GM12878 (cell line): Measurements from ENCODE around the gene MEG3. TPM values are rescaled to one million over a fixed set of nuclear protein-coding genes. Genes with fewer than 3 reads are reported as not detected.

ENCODE experiments used
- ATAC-seq: fragments of 200-7000 bp; cut with Tn5 transposase; 3 replicates; pipeline ENCODE4 v1.9.1; 2020; ENCODE audit warnings: mild to moderate bottlenecking, moderate library complexity
- BruUV-seq: library from RNA; stranded (reverse); fragments of 400-500 nt; replicated peaks from 2 replicates; lab custom pipeline; 2021; lab: Mats Ljungman, UMichigan
- CTCF ChIA-PET: fragments of 300-600 bp; sonication (Branson Sonifier 250); formaldehyde crosslinking; extraction: SDS; loops from one replicate; lab custom pipeline; 2021; ENCODE audit warnings: inconsistent platforms; lab: Yijun Ruan, JAX
- POLR2A ChIA-PET: fragments of 350-600 bp; formaldehyde crosslinking; extraction: SDS; loops from one replicate; lab custom pipeline; 2021; ENCODE audit warnings: inconsistent platforms; lab: Charles Lee
- RAD21 ChIA-PET: fragments of 300-600 bp; sonication (Branson Sonifier 250); formaldehyde crosslinking; loops from one replicate; lab custom pipeline; 2023; ENCODE audit warnings: antibody characterized with exemption; ENCODE audit not compliant: unreplicated experiment; lab: Charles Lee
- SMC1A ChIA-PET: fragments of 300-600 bp; sonication (Branson Sonifier 250); formaldehyde crosslinking; loops from one replicate; lab custom pipeline; 2023; ENCODE audit not compliant: unreplicated experiment, uncharacterized antibody; lab: Charles Lee
- DNase-seq: peaks from one replicate; pipeline ENCODE4 v3.0.0-alpha.2; 2011; ENCODE audit warnings: low read depth, low spot score
- FAIRE-seq: peaks from 3 replicates; lab custom pipeline; 2011; peaks lifted over from hg19 to GRCh38; lab: Jason Lieb, UNC
- H2AFZ ChIP-seq: 2 replicates; pipeline ENCODE4 v1.6.0; 2011; ENCODE audit warnings: low read depth, low read length, control low read depth; ENCODE audit not compliant: control insufficient read depth
- H3K27ac ChIP-seq: 2 replicates; pipeline ENCODE4 v1.5.1; 2011; ENCODE audit warnings: control low read depth; ENCODE audit not compliant: control insufficient read depth, insufficient read depth
- H3K27me3 ChIP-seq, 2 experiments: replicated peaks in 1 of 2; 2 replicates each; pipeline versions ENCODE4 v1.6.0 to v1.6.1; 2011; ENCODE audit warnings: low read length in 1 of 2; ENCODE audit not compliant: control insufficient read depth in 2 of 2, insufficient read depth in 2 of 2
- H3K36me3 ChIP-seq, 2 experiments: 2 replicates each; pipeline ENCODE4 v1.5.1; 2011; ENCODE audit warnings: low read length in 1 of 2; ENCODE audit not compliant: control insufficient read depth in 2 of 2, insufficient read depth in 2 of 2
- H3K4me1 ChIP-seq: 2 replicates; pipeline ENCODE4 v1.6.1; 2011; ENCODE audit warnings: mild to moderate bottlenecking, low read length, moderate library complexity, mixed read lengths; ENCODE audit not compliant: control insufficient read depth, insufficient read depth
- H3K4me2 ChIP-seq: 2 replicates; pipeline ENCODE4 v1.6.0; 2011; ENCODE audit warnings: control low read depth; ENCODE audit not compliant: control insufficient read depth, insufficient read depth
- H3K4me3 ChIP-seq: fragments of 200-600 bp; sonication (generic); 2 replicates; pipeline ENCODE4 v1.5.1; 2016
- H3K79me2 ChIP-seq: 2 replicates; pipeline ENCODE4 v1.6.0; 2011; ENCODE audit warnings: low read length; ENCODE audit not compliant: control insufficient read depth, insufficient read depth
- H3K9ac ChIP-seq: 2 replicates; pipeline ENCODE4 v1.8.0; 2011; ENCODE audit warnings: low read length, control low read depth, mixed read lengths; ENCODE audit not compliant: control insufficient read depth, insufficient read depth
- H3K9me3 ChIP-seq: replicated peaks from 3 replicates; pipeline ENCODE4 v1.5.1; 2011; ENCODE audit warnings: mild to moderate bottlenecking, low read length; ENCODE audit not compliant: control insufficient read depth, insufficient read depth
- H4K20me1 ChIP-seq: 2 replicates; pipeline ENCODE4 v1.6.0; 2011; ENCODE audit not compliant: control insufficient read depth, insufficient read depth
- ATF7 ChIP-seq: fragments of 450-650 bp; IDR thresholded peaks from 2 replicates; pipeline ENCODE4 v1.6.1; 2016; ENCODE audit warnings: low read depth, mild to moderate bottlenecking
- CBX3 ChIP-seq: fragments of 200-600 bp; sonication (generic); IDR thresholded peaks from 2 replicates; pipeline ENCODE4 v1.6.1; 2016; ENCODE audit warnings: low read depth, borderline replicate concordance
- CHD2 ChIP-seq: IDR thresholded peaks from 2 replicates; pipeline ENCODE4 v1.6.1; 2011; ENCODE audit warnings: low read depth, low read length, improper control_type of control experiment, borderline replicate concordance
- GATAD2B ChIP-seq: fragments of 450-650 bp; conservative IDR thresholded peaks from 2 replicates; pipeline ENCODE4 v1.6.1; 2017; ENCODE audit warnings: low read depth, mild to moderate bottlenecking, moderate library complexity
- MAX ChIP-seq: IDR thresholded peaks from 2 replicates; pipeline ENCODE4 v1.6.1; 2012; ENCODE audit warnings: low read depth, low read length, improper control_type of control experiment
- MEF2A ChIP-seq: IDR thresholded peaks from 2 replicates; pipeline ENCODE4 v1.6.1; 2011; ENCODE audit warnings: low read depth, mild to moderate bottlenecking, low read length, moderate library complexity; ENCODE audit not compliant: insufficient read depth
- NBN ChIP-seq: fragments of 450-650 bp; IDR thresholded peaks from 2 replicates; pipeline ENCODE4 v1.6.1; 2016
- PAX8 ChIP-seq: fragments of 450-650 bp; IDR thresholded peaks from 2 replicates; pipeline ENCODE4 v1.6.1; 2017; ENCODE audit warnings: mild to moderate bottlenecking, moderate library complexity
- PKNOX1 ChIP-seq: fragments of 450-650 bp; IDR thresholded peaks from 2 replicates; pipeline ENCODE4 v1.6.1; 2016; ENCODE audit warnings: mild to moderate bottlenecking
- RBBP5 ChIP-seq: fragments of 200-600 bp; sonication (generic); conservative IDR thresholded peaks from 2 replicates; pipeline ENCODE4 v1.6.1; 2016
- SMARCA5 ChIP-seq: fragments of 450-650 bp; IDR thresholded peaks from 2 replicates; pipeline ENCODE4 v1.6.1; 2017; ENCODE audit warnings: mild to moderate bottlenecking
- SP1 ChIP-seq: IDR thresholded peaks from one replicate; pipeline ENCODE4 v1.6.1; 2011; ENCODE audit warnings: low read depth, low read length
- SPI1 ChIP-seq: IDR thresholded peaks from 2 replicates; pipeline ENCODE4 v1.6.1; 2011; ENCODE audit warnings: low read depth, mild to moderate bottlenecking, low read length, moderate library complexity, borderline replicate concordance; ENCODE audit not compliant: insufficient read depth
- USF2 ChIP-seq: IDR thresholded peaks from 2 replicates; pipeline ENCODE4 v1.6.1; 2011; ENCODE audit warnings: low read depth, low read length, improper control_type of control experiment, borderline replicate concordance
- WRNIP1 ChIP-seq: IDR thresholded peaks from 2 replicates; pipeline ENCODE4 v1.6.1; 2011; ENCODE audit warnings: low read depth, low read length, improper control_type of control experiment, borderline replicate concordance
- YBX1 ChIP-seq: fragments of 450-650 bp; IDR thresholded peaks from 2 replicates; pipeline ENCODE4 v1.6.1; 2016; ENCODE audit warnings: antibody characterized with exemption
- ZNF24 ChIP-seq: fragments of 450-650 bp; IDR thresholded peaks from 2 replicates; pipeline ENCODE4 v1.6.1; 2017; ENCODE audit warnings: antibody characterized with exemption, mild to moderate bottlenecking
- ZNF384 ChIP-seq: IDR thresholded peaks from 2 replicates; pipeline ENCODE4 v1.6.1; 2012; ENCODE audit warnings: low read depth, mild to moderate bottlenecking, low read length, improper control_type of control experiment, borderline replicate concordance
- WGBS: methylation state at CpG from one replicate; pipeline ENCODE4 v1.1.6; 2016; ENCODE audit warnings: low lambda C conversion rate; ENCODE audit not compliant: insufficient replicate concordance, insufficient coverage; ENCODE audit errors: missing lambda C conversion rate; 5-methylcytosine and 5-hydroxymethylcytosine counted together
- in situ Hi-C: fragments of 300-500 bp; cut with MboI; formaldehyde crosslinking; loops from 9 replicates; pipeline ENCODE4 v1.14.3; 2018; ENCODE audit warnings: mixed read lengths
- intact Hi-C: fragments of 100-400 bp; cut with micrococcal nuclease; formaldehyde crosslinking; loops from one replicate; pipeline ENCODE4 v1.14.2; 2022; ENCODE audit not compliant: unreplicated experiment
- polyA plus RNA-seq, 11 experiments: library from polyadenylated mRNA; depleted of rRNA in 4 of 11; unstranded in 6 of 11; stranded (reverse) in 5 of 11; fragments of >200 nt; fragmentation: Nextera tagmentation in 4 of 11; fragmentation: Illumina TruSeq in 1 of 11; extraction: Ambion mirVana in 4 of 11; extraction: Trizol in 1 of 11; gene quantifications; 1 replicate in 1 of 11; 2 replicates in 10 of 11; pipeline versions ENCODE4 v1.2.1 to v1.2.3, GENCODE V29; 2011 to 2016; ENCODE audit warnings: inconsistent platforms in 2 of 11, missing spikeins in 2 of 11, low read depth in 1 of 11
- total RNA-seq, 4 experiments: library from RNA; depleted of rRNA in 3 of 4; stranded (reverse); fragments of >200 nt in 3 of 4; fragmentation: Illumina TruSeq in 1 of 4; extraction: Trizol in 1 of 4; gene quantifications; 2 replicates each; pipeline versions ENCODE4 v1.2.1 to v1.2.3, GENCODE V29; 2013 to 2021
- TF ChIP-seq, protein P1 (sequence below): IDR thresholded peaks from 2 replicates; pipeline ENCODE4 v1.6.1; 2012; ENCODE audit warnings: low read length, inconsistent platforms

MEG3 gene
- total and polyA plus RNA-seq, 10 of the 15 experiments (the other 5 are each of a cell fraction or from before 2014, with no cell fraction given), result 0.03 to 2.9 (median 0.95) TPM; not detected in 7

DNA sequence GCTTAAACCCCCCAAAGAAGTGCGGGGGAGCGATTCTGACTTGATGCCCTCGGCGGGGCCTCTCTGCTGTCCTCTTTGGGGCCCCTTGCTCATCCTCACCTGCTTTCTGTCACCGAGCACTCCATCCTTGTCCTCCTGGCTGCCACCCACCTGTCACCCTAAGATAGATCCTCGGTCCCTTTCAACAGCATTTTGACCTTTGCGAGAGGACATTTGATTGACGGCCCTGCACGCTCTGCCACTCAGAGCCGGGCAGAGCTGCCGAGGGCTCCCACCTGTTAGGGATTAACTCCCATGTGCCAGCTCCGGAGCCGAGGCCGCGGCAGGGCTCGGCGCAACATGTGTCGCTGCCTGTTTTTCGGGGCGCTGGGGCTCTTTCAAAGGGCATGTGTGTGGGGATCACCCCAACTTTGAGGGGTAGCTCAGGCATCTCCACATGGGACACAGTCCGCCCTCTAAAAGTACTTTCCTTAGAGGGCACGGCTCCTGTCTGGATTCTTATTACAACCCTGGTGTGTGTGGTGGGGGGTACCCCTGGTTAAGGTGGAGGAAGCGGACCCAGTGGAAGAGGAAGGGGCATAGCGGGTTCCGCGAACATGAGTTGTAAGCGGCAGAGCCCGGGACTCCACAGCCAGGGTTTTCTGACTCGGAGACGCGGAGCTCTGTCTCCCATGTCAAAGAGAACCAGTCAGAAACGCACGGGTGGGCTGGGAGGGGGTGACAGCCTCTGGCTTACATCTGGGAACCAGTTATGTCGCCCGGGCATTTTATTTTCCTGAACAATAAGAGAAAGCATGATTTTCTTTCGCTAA, 811 bp upstream of the MEG3 start (continued):
- TF ChIP-seq USF2 (no peak), ZNF24 (no peak), SP1 (no peak), PKNOX1 (no peak), NBN (no peak), YBX1 (no peak), MAX (no peak), ZNF384 (no peak), RBBP5 (no peak), CHD2 (no peak)

DNA sequence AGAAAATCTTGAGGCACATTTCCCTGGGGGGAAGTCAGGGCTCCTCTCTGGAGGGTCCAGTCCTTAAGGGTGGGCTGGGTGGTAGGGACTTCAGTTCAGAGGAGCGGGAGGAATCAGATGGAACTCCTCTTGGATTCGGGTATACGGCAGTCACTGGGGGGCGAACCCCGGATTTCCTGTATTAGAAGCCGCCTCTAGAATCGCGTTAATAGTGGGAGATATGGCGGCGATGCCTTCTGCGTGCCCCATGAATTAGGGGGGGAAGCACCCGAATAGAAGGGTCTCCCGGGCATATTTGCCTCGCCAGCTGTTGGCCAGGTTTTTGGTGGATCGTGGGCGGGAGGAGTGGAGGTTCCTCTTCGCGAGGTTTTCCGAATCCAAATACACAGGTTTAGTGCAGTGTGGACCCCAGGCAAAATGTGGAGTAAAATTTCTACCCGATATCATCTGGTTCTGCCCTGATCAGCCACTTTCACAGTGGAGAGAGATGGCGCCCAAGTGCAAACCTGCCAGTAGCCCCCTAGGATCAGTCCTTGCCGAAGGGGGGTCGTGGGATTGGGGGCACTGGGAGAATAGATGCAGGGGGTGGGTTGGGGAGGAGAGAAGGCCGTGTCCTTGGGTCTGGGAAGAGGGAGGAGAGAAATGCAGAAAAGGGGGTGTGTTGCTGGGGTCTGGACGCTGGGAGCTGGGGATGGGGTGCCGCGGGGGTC, 628 bp downstream of the MEG3 start:
- in situ Hi-C loops, result no loop called here
- intact Hi-C loops, result no loop called here
- ATAC-seq (no peak), DNase-seq (no peak), FAIRE-seq (no peak)
- Histone ChIP-seq H3K36me3 (no peaks in the 10 kb centered on the region), H3K79me2 (no peaks in the 10 kb centered on the region), H4K20me1 (no peaks in the 10 kb centered on the region), H3K27ac (no peak overlapping the region), H3K9me3 (no peaks in the 10 kb centered on the region; the same call in 2 of the 3 replicates), H3K4me2 (no peak overlapping the region), H3K4me1 (no peaks in the 10 kb centered on the region), H3K9ac (no peak overlapping the region), H3K27me3 (no peaks in the 10 kb centered on the region; a peak in 1 of 4 replicates), H3K4me3 (no peak overlapping the region), H2AFZ (no peak overlapping the region)
- WGBS, result 31% methylated on average over 22 of the region's 27 CpGs
- BruUV-seq, result no TSS peak
- ChIA-PET SMC1A (no interaction called here), POLR2A (no interaction called here), CTCF (no interaction called here), RAD21 (no interaction called here)
- TF ChIP-seq SMARCA5 (no peak), CBX3 (no peak), ATF7 (no peak), MEF2A (no peak), PAX8 (no peak), GATAD2B (no peak), SPI1 (no peak), WRNIP1 (no peak)
- TF ChIP-seq, protein P1, sequence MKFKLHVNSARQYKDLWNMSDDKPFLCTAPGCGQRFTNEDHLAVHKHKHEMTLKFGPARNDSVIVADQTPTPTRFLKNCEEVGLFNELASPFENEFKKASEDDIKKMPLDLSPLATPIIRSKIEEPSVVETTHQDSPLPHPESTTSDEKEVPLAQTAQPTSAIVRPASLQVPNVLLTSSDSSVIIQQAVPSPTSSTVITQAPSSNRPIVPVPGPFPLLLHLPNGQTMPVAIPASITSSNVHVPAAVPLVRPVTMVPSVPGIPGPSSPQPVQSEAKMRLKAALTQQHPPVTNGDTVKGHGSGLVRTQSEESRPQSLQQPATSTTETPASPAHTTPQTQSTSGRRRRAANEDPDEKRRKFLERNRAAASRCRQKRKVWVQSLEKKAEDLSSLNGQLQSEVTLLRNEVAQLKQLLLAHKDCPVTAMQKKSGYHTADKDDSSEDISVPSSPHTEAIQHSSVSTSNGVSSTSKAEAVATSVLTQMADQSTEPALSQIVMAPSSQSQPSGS, result no peak
